HL-60/S4 treated with phorbol 12-myristate 13-acetate at 8.2 ng/mL for 4 days and 3 days (cell line): ENCODE data around the gene PKN1.
"Not testable (repeated sequence)": the region's sequence is repeated elsewhere in the genome, so short reads cannot be mapped to it uniquely, and the experiment has no call there.

Source experiments
- in situ Hi-C: fragments of 300-500 bp; cut with MboI; formaldehyde crosslinking; loops from 2 replicates; pipeline ENCODE4 v1.15.0; 2022; ENCODE audit warnings: low sequenced_read_pairs

The PKN1 gene

DNA sequence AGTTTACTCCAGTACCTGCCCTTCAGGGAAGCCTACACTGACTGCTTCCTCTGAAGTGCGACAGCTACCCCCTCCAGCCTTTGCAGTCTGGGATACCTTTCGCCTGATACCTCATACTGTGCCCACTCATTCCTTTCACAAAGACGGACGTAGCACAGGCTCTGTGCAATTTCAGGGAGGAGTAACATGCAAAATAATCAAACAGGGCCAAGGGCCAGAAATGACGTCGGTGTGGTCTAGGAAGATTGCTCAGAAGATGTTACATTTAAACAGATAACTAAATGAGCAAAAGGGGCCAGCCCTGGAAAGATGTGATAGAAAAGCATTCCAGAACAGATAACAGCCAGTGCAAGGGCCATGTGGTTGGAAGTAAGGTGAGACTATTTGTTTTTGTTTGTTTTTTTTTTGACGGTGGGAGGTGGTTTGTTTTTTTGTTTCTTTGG is 7.4 kb upstream of the PKN1 start:
- in situ Hi-C loops, result no loop called here

DNA sequence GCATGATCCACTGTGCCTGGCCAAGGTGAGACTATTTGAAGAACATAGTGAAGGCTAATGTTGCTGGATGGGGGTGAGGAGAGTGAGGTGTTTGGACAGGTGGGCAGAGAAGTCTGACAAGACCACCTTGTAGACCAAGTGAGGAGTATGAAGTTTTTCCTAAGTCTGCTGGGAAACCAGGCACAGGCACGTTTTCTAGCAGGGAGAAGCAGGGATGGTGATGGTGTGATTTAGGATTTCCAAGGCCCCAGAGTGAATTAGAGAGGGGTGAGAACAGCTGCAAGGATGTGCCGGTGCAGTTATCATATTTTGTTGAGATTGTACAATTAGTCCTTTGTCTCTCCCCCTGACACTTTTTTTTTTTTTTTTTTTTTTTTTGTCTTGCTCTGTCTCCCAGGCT is 5.6 kb upstream of the PKN1 start:
- in situ Hi-C loops, result no loop called here

DNA sequence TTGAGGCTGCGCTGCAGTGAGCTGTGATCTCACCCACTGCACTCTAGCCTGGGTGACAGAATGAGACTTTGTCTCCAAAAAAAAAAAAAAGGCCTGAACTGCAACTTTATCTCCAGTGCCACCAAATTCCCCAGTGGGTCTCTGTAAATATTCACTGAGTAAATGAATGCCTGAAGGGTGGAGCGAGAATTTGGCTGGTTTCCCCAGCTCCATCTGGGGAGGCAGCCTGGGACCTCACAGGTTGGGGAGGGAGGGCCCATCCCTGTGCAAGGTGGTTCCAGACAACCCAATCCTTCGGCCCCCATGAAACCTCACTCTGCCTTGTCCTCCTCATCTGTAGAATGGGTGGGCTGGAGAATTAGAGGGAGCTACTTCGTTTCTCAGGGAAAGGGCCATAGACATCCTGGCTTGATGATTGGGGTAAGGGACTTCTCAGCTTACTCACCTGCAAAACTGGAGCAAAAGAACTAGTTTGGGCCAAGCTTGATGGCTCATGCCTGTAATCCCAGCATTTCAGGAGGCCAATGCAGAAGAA is 4.2 kb upstream of the PKN1 start:
- in situ Hi-C loops, result no loop called here

DNA sequence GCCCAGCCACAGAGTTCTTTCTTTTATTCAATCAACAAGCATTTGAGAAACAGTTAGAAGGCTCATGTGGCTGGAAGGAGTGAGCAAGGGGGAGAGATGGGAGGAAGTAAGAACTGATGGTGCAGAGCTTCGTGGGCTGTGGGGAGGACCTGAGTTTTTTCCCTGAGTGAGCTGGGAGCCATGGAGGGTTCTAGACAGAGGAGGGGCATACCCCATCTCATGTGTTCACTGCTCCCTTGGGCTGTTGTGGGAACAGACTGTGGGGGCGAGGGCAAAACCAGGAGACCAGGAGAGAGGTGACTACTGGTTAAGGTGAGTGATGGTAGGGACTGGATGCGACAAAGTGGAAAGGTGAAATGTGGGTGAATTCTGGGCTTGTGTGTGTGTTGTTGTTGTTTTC is 2.4 kb upstream of the PKN1 start:
- in situ Hi-C loops, result no loop called here

DNA sequence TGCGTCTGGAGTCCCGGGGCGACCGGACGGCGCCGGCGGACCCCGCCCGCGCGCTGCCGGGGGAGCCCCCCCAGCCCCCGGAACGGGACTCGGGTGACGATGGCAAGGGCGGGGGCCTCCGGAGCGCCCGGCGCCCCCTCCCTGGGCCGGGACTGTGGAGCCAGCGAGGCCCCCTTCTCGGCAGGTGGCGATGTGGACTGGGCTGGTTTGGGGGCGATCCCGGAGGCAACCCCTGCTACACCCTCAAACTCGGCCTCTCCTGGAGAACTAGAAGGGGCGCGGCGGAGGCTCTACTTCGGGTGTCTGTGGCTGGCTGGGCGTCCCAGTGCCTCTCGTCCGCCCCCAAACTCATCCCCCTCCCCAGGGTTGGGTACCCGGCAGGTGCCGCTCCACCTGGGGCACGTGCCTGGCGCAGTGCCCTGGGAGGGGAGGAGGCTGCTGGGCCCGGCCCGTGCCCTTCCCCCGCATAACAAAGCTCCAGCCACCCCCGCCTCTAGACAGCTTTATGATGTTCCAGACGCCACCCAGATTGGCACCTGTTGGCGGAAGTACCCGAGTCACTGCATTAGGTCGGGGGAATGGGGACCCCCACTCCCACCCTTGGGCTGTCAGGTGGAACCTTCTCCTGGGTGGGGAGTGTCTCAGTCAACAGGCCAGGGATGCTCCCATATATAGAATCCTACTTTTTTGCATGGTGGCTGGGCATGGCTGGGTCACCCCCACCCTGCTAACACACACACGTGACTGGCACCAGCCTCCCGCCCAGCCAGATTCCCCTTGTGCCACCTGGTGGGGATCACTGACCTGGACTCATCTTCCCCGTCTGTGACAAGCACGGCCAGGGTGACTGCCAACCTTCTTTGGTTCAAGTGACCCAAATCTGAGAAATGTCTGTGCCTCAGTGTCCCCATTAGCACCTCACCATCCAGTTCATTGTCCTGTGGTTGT is 722 bp downstream of the PKN1 start:
- in situ Hi-C loops, result no loop called here

DNA sequence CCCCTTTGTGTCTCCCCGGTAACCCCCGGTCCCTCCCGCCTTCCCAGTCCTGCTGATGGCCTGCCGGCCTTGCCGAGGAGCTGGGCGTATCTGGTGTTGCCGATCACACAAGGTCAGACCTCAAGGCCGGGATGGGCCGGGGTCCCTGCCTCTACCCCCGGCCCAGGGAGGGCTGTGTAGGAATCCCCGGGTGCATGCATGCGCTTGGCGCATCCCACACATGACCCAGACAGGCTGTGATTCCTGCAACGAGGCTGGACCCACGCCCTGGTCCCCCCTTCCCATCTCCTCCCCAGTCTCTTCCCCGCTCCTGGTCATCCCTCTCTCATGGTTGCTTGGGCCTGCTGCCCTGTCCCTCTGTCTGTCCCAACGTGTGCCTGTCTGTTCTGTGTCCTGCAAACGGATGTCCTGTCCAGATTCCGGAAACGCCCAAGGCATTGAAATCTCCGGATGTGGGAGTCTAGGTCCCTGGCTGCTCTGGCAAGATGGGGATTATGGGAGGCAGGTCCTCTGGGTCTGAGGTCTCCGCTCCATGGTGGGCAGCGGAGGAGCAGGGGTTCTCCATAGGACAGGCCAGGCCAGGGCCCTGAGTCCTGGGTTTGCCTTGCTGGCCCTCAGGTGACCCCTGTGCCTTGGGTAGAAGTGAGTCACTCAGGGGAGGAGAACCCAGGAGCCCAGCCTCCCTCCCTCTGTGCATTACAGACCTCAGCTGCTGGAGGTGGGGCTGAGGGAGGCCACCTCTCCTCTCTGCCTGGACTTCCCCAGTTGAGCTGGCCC is 1.6 kb downstream of the PKN1 start:
- in situ Hi-C loops, result no loop called here

DNA sequence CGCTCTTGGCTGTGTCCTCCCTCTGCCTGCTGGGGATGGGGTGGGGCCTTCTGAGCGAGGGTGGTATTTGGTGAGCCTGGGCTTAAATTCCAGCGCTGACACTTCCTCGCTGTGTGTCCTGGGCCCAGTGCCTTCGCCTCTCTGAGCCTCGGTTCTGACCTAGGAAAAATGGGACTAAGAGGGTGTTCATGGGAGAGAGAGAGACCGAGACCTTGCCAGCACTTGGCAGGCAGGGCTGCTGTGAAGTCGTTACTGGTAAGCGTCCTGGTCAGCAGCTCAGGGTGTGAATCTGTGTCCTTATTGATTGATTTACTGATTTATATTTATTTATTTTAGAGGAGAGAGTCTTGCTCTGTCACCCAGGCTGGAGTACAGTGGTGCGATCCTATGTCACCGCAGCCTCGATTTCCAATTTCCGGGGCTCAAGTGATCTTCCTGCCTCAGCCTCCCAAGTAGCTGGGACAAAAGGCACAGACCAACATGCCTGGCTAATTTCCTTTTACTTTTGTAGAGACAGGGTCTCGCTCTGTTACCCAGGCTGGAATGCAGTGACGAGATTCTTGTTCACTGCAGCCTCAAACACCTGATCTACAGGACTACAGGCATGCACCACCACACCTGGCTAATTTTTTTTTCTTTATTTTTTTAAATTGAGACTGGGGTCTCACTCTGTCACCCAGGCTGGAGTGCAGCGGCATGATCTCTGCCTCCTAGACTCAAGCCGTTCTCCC is 2.4 kb downstream of the PKN1 start:
- in situ Hi-C loops, result no loop called here

DNA sequence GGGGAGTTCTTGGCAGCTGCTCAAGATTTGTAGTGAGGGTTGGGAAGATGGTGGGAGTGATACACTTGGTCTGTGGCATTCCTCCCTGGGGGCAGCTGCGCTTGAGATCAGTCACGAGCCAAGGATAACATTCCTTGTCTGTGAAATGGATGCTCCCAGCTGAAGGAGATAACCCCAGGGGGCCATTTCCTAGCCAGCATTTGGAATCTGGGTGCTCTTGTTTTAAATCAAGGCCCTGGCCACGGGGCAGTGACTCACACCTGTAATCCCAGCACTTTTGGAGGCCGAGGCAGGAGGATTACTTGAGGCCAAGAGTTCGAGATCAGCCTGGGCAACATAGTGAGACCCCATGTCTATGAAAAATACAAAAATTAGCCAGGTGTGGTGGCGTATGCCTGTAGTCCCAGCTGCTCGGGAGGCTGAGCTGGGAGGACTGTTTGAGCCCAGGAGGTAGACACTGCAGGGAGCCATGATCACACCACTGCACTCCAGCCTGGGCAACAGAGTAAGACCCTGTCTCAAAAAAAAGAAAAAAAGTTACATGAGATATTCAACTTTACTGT is 4.6 kb downstream of the PKN1 start:
- in situ Hi-C loops, result no loop called here

DNA sequence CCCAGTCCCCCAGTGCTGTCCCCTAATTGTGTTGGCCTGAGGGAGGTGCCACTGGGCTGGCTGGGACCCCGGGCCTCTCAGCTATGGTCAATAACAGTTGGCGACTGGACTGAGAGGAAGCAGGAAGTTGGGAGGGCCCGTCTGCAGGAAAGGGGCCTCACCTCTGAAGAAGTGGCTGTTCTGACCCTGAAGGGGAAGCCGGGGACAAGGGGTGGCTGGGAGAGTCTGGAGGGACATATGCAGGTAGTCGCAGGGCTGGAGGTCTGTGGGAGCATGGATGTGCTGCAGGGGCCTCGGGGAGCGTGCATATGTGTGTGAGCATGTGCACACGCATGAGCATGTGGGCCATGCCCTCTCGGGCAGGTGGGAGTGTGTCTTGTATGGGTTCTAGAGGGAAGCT is 5.9 kb downstream of the PKN1 start:
- in situ Hi-C loops, result no loop called here

DNA sequence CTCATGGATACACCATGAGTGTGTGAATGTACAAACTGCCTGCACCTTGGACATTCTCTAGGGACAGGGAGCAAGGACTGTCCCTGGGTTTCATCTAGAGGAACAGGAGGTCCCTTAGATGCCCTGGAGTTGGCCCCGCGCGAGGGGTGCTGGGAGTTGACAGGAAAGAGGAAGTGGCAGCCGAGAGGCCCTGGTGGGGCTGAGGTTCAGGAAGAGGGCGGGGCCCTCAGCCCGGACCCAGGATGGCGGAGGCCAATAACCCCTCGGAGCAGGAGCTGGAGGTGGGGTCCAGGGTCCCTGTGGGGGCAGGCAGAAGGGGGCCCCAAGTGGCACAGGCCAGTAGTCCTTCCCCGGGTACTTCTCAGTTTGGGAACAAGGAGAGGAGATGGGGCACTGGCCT is 6.9 kb downstream of the PKN1 start:
- in situ Hi-C loops, result no loop called here

DNA sequence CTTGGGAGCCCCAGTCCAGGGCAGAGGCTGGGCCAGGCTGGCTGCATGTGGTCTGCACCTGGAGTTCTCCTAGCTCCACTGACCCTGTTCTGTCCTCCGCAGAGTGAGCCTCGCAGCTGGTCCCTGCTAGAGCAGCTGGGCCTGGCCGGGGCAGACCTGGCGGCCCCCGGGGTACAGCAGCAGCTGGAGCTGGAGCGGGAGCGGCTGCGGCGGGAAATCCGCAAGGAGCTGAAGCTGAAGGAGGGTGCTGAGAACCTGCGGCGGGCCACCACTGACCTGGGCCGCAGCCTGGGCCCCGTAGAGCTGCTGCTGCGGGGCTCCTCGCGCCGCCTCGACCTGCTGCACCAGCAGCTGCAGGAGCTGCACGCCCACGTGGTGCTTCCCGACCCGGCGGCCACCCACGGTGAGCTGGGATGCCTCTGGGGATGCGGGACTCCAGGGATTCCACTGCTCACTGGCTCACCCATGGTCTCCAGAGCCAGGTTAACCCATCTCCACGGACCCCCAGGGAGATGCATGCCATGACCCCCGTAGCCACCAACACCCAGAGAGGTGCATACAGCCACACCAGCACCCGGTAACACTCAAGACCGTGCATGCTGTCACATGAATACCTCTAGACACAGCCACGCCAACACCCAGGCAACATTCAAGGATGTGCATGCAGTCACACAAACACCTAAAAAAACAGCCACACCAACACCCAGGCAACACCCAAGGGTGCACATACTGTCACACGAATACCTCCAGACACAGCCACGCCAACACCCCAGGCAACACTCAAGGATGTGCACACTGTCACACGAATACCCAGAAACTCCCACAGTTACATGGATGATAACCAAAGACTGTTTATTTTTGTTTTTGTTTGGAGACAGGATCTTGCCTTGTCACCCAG is 8.2 kb downstream of the PKN1 start:
- in situ Hi-C loops, result no loop called here

DNA sequence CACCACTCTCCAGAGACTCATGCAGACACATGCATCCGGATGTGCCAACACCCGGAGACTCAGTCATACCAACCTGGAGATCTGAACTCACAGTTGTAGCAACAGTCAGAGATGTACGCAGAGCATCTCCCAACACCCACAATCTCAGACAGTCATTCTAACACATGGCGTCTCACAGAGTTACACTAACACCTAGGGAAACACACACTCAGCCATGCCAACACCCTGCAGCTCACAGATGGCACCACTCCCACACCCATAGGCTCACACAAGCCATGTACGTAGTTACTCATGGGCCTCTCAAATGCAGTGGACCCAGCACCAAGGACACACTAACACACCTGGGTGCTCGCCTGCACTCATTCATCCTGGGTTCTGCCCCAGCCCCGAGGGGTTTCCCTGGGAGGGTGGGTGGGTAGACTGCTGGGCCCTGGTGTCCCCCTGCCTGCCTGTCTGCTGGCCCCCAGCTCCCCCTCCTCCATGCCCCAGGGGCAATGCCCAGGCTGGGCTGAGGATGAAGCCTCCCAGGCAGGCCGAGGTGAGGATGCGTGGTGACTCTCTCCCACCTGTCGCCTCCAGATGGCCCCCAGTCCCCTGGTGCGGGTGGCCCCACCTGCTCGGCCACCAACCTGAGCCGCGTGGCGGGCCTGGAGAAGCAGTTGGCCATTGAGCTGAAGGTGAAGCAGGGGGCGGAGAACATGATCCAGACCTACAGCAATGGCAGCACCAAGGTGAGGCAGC is 10.0 kb downstream of the PKN1 start:
- in situ Hi-C loops, result no loop called here

DNA sequence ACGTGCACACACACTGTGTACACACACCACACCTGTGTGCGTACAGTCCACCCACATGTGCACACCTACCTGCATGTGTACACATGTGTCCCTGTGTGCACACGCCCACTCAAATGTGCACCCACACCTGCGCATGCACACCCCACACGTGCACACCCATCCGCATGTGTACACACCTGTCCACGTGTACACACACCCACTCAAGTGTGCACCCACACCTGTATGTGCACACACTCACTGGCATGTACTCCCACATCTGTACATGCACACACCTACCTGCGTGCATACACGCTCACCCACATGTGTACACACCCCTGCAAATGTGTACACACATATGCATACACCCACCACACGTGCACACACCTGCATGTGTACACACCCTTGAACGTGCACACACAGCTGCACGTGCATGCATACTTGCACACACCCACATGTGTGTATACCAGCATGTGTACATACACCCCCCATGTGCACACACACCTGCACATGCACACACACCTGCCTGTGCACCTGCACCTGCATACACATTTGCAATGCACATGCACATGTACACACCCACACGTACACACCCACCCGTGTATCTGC is 10.6 kb downstream of the PKN1 start:
- in situ Hi-C loops, result no loop called here

DNA sequence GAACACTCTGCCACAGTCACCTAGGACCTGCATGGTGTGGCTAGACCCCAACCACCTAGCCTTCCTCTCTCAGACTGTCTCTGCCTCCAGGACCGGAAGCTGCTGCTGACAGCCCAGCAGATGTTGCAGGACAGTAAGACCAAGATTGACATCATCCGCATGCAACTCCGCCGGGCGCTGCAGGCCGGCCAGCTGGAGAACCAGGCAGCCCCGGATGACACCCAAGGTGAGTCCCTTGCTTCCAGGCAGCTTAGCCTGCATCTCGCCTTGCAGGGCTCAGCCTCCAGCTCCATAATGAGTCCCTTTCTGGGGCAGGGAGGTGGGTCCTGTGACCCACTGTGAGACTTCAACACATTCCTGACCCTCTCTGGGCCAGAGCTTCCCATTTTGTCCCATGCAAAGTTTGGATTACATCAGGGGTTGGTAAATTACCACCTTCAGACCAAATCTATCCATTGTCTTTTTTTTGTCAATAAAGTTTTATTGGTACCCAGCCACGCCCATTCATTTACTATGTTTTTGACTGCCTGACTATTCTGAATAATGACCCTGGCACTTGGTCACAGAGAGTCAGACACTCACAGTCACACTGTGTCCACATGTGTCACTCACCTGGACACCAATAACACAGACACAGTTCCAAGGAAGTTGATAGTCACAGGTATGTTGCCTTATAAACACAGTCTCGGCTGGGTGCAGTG is 13.4 kb downstream of the PKN1 start:
- in situ Hi-C loops, result no loop called here

DNA sequence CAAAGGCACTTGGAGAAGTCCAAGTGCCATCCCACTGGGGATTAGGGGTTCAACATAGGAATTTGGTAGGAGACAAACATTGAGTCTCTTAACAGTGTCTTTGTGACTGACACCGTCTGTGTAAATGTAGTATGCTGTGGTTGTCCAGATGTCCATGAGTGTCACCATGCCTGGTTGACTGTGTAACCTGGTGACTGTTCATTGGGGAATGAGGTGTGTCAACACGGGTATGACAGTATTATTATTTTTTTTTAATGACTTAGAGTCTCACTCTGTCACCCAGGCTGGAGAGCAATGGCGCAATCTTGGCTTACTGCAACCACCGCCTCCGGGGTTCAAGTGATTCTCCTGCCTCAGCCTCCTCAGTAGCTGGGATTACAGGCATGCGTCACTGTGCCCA is 16.2 kb downstream of the PKN1 start:
- in situ Hi-C loops, result no loop called here

DNA sequence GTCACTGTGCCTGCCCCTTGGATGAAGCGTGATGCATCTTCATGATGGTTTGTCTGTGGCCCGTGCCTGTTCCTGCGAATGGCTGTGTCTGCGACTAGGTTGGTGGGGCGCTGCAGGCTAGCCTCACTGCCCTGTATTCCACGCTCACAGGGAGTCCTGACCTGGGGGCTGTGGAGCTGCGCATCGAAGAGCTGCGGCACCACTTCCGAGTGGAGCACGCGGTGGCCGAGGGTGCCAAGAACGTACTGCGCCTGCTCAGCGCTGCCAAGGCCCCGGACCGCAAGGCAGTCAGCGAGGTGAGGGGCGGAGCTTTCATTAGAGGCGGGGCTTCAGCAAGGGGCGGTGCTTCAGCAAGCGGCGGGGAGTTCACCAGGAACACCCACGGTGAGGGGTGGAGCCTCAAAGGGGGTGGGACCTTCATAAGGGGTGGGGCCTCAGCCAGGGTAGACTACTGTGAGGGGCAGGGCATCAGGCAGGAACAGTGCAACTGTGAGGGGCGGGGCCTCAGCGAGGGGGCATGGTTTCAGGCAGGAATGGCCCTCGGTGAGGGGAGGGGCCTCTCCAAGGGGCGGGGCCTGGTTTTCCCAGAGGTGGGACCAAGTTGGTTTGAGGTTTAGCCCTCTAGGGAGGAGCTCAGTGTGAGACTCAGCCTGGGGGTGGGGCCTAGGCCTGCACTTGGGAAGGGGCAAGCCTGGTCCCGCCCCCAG is 17.2 kb downstream of the PKN1 start:
- in situ Hi-C loops, result no loop called here

DNA sequence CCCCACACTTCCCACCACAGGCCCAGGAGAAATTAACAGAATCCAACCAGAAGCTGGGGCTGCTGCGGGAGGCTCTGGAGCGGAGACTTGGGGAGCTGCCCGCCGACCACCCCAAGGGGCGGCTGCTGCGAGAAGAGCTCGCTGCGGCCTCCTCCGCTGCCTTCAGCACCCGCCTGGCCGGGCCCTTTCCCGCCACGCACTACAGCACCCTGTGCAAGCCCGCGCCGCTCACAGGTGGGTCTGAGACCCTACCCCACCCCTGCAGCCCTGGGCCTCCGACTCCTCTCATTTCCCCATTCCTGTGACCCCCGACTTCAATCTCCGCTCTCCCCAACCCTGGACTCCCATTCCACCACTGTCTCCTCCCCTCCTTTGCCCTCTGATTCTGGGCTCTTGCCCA is 17.8 kb downstream of the PKN1 start:
- in situ Hi-C loops, result no loop called here

DNA sequence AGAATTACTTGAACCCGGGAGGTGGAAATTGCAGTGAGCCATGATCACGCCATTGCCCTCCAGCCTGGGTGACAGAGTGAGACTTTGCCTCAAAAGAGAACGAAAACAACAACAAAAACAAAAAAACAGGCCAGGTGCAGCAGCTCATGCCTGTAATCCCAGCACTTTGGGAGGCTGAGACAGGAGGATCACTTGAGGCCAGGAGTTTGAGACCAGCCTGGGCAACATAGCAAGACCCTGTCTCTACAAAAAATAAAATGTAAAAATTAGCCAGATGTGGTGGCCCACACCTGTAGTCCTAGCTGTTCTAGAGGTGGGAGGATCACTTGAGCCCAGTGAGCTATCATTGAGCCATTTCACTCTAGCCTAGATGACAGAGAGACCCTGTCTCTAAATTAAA is 19.2 kb downstream of the PKN1 start:
- in situ Hi-C loops, result not testable (repeated sequence)
